A549 (cell line): ENCODE results near the gene ME2. TPM values are rescaled to one million over a fixed set of nuclear protein-coding genes. Genes with fewer than 3 reads are reported as not detected.

Experiments
- ATAC-seq, 2 experiments: fragments of 200-7000 bp in 1 of 2; fragments of >200 bp in 1 of 2; cut with Nextera tagmentation in 1 of 2; cut with Tn5 transposase in 1 of 2; 3 replicates each; pipeline versions ENCODE4 v1.8.0 to v1.9.1; 2018 to 2020; ENCODE audit warnings: mild to moderate bottlenecking in 1 of 2, moderate library complexity in 1 of 2
- CTCF ChIA-PET: fragments of 300-600 bp; sonication (Branson Sonifier 250); formaldehyde crosslinking; extraction: SDS; loops from one replicate; lab custom pipeline; 2021; ENCODE audit warnings: antibody characterized with exemption, inconsistent platforms; lab: Yijun Ruan, JAX
- POLR2A ChIA-PET: fragments of 350-600 bp; formaldehyde crosslinking; extraction: SDS; loops from one replicate; lab custom pipeline; 2021; ENCODE audit warnings: antibody characterized with exemption, inconsistent platforms; lab: Yijun Ruan, JAX
- DNase-seq, 2 experiments: peaks; one replicate each; pipeline versions ENCODE4 v3.0.0 to v3.0.0-alpha.2; 2011 to 2016; ENCODE audit warnings: low read depth in 1 of 2, low spot score in 1 of 2
- FAIRE-seq: peaks from 2 replicates; lab custom pipeline; 2011; peaks lifted over from hg19 to GRCh38; lab: Jason Lieb, UNC
- H3K27ac ChIP-seq, 2 experiments: fragments of >200 bp; sonication (Bioruptor Twin); formaldehyde crosslinking; 3 replicates each; pipeline ENCODE4 v1.5.1; 2016 to 2017
- H3K4me1 ChIP-seq: fragments of >200 bp; sonication (Bioruptor Twin); formaldehyde crosslinking; 3 replicates; pipeline ENCODE4 v1.6.1; 2016
- H3K4me2 ChIP-seq: fragments of >200 bp; sonication (Bioruptor Twin); formaldehyde crosslinking; 3 replicates; pipeline ENCODE4 v1.6.1; 2016
- H3K4me3 ChIP-seq: fragments of >200 bp; sonication (Bioruptor Twin); formaldehyde crosslinking; 3 replicates; pipeline ENCODE4 v1.5.1; 2016
- H3K9me3 ChIP-seq: fragments of >200 bp; sonication (Bioruptor Twin); formaldehyde crosslinking; 3 replicates; pipeline ENCODE4 v1.6.1; 2016
- CBX8 ChIP-seq: fragments of 200-600 bp; sonication (generic); IDR thresholded peaks from 2 replicates; pipeline ENCODE4 v1.6.1; 2016
- CHD2 ChIP-seq: fragments of 150-350 bp; IDR thresholded peaks from 2 replicates; pipeline ENCODE4 v1.6.1; 2014; ENCODE audit warnings: low read length; ENCODE audit not compliant: partially characterized antibody
- EHMT2 ChIP-seq: fragments of 200-600 bp; sonication (generic); IDR thresholded peaks from 2 replicates; pipeline ENCODE4 v1.6.1; 2016; ENCODE audit warnings: antibody characterized with exemption, low read depth, mild to moderate bottlenecking, moderate library complexity
- EP300 ChIP-seq, 2 experiments: fragments of >200 bp; sonication (Bioruptor Twin); formaldehyde crosslinking; IDR thresholded peaks; 2 replicates in 1 of 2; 3 replicates in 1 of 2; pipeline ENCODE4 v1.6.1; 2016 to 2017
- ESRRA ChIP-seq: fragments of 150-350 bp; IDR thresholded peaks from 2 replicates; pipeline ENCODE4 v1.6.1; 2014; ENCODE audit warnings: mild to moderate bottlenecking, low read length, borderline replicate concordance
- FOSL2 ChIP-seq, 2 experiments: fragments of 450-650 bp in 1 of 2; fragments of >200 bp in 1 of 2; sonication (Bioruptor Twin) in 1 of 2; formaldehyde crosslinking; IDR thresholded peaks; 2 replicates each; pipeline versions ENCODE4 v1.5.0 to v1.6.1; 2016 to 2020; ENCODE audit warnings: mild to moderate bottlenecking in 1 of 2, moderate library complexity in 1 of 2
- FOXS1 ChIP-seq: fragments of 250-450 bp; sonication (Bioruptor Pico); IDR thresholded peaks from 2 replicates; pipeline ENCODE4 v1.5.0; 2020; ENCODE audit warnings: mild to moderate bottlenecking, moderate library complexity
- HDAC2 ChIP-seq: fragments of 200-600 bp; sonication (generic); IDR thresholded peaks from 2 replicates; pipeline ENCODE4 v1.6.1; 2016
- HEYL ChIP-seq: fragments of 250-450 bp; sonication (Bioruptor Pico); IDR thresholded peaks from 2 replicates; pipeline ENCODE4 v1.8.0; 2021; ENCODE audit warnings: mild to moderate bottlenecking, moderate library complexity
- HOXB13 ChIP-seq: fragments of 250-450 bp; sonication (Bioruptor Pico); IDR thresholded peaks from 2 replicates; pipeline ENCODE4 v1.5.0; 2020; ENCODE audit warnings: low read depth, mild to moderate bottlenecking, moderate library complexity
- HOXB5 ChIP-seq: fragments of 250-450 bp; sonication (Bioruptor Pico); IDR thresholded peaks from 2 replicates; pipeline ENCODE4 v1.5.0; 2020; ENCODE audit warnings: mild to moderate bottlenecking, moderate library complexity
- JUN ChIP-seq, 2 experiments: fragments of >200 bp; sonication (Bioruptor Twin); formaldehyde crosslinking; IDR thresholded peaks; 2 replicates in 1 of 2; 3 replicates in 1 of 2; pipeline ENCODE4 v1.6.1; 2016 to 2017
- JUNB ChIP-seq: fragments of >200 bp; sonication (Bioruptor Twin); formaldehyde crosslinking; IDR thresholded peaks from 2 replicates; pipeline ENCODE4 v1.6.1; 2016
- MAX ChIP-seq: IDR thresholded peaks from 2 replicates; pipeline ENCODE4 v1.6.1; 2012
- NFE2L2 ChIP-seq: fragments of 150-350 bp; conservative IDR thresholded peaks from 2 replicates; pipeline ENCODE4 v1.6.1; 2014; ENCODE audit warnings: low read length
- NPAS2 ChIP-seq: fragments of 250-450 bp; sonication (Bioruptor Pico); IDR thresholded peaks from 2 replicates; pipeline ENCODE4 v1.8.0; 2022; ENCODE audit warnings: mild to moderate bottlenecking, moderate library complexity, borderline replicate concordance
- NR3C1 ChIP-seq: fragments of >200 bp; sonication (Bioruptor Twin); formaldehyde crosslinking; IDR thresholded peaks from 3 replicates; pipeline ENCODE4 v1.6.1; 2017
- RAD21 ChIP-seq, 2 experiments: fragments of >200 bp in 1 of 2; sonication (Bioruptor Twin) in 1 of 2; formaldehyde crosslinking in 1 of 2; IDR thresholded peaks in 1 of 2; conservative IDR thresholded peaks in 1 of 2; 2 replicates in 1 of 2; 3 replicates in 1 of 2; pipeline ENCODE4 v1.6.1; 2012 to 2018; ENCODE audit warnings: inconsistent platforms in 1 of 2
- RARB ChIP-seq: fragments of 250-450 bp; sonication (Bioruptor Pico); IDR thresholded peaks from 2 replicates; pipeline ENCODE4 v1.8.0; 2021; ENCODE audit warnings: mild to moderate bottlenecking, moderate library complexity
- RCOR1 ChIP-seq: fragments of 150-350 bp; IDR thresholded peaks from 2 replicates; pipeline ENCODE4 v1.6.1; 2014; ENCODE audit warnings: antibody characterized with exemption, low read length, low read depth
- REST ChIP-seq: fragments of 200-600 bp; sonication (generic); IDR thresholded peaks from 2 replicates; pipeline ENCODE4 v1.6.1; 2016; ENCODE audit warnings: antibody characterized with exemption, mild to moderate bottlenecking, moderate library complexity
- RFX5 ChIP-seq: fragments of 450-650 bp; IDR thresholded peaks from 2 replicates; pipeline ENCODE4 v1.7.1; 2014; ENCODE audit warnings: antibody characterized with exemption, mild to moderate bottlenecking, moderate library complexity
- RNF2 ChIP-seq: fragments of 200-600 bp; sonication (generic); IDR thresholded peaks from 2 replicates; pipeline ENCODE4 v1.6.1; 2016; ENCODE audit warnings: low read depth, mild to moderate bottlenecking, antibody characterized with exemption, moderate library complexity, borderline replicate concordance
- USF2 ChIP-seq: fragments of 450-650 bp; IDR thresholded peaks from 2 replicates; pipeline ENCODE4 v1.6.1; 2014; ENCODE audit warnings: antibody characterized with exemption
- ZC3H11A ChIP-seq: fragments of 450-650 bp; IDR thresholded peaks from 2 replicates; pipeline ENCODE4 v1.6.1; 2014; ENCODE audit warnings: antibody characterized with exemption, mild to moderate bottlenecking
- ZNF302 ChIP-seq: fragments of 250-450 bp; sonication (Bioruptor Pico); IDR thresholded peaks from 2 replicates; pipeline ENCODE4 v1.9.0; 2021; ENCODE audit warnings: inconsistent platforms, mild to moderate bottlenecking, moderate library complexity
- WGBS: methylation state at CpG from one replicate; pipeline ENCODE4 v1.1.6; 2017; ENCODE audit errors: missing lambda C conversion rate; 5-methylcytosine and 5-hydroxymethylcytosine counted together
- polyA plus RNA-seq, 4 experiments: library from polyadenylated mRNA; depleted of rRNA in 3 of 4; stranded (reverse); fragments of >200 nt; fragmentation: RNase III in 1 of 4; extraction: RNeasy Plus Mini Kit Qiagen cat#74134 plus additional on column Dnase treatment in 1 of 4; gene quantifications; 2 replicates in 3 of 4; 3 replicates in 1 of 4; pipeline ENCODE4 v1.2.3, GENCODE V29; 2011 to 2017

Gene ME2
- polyA plus RNA-seq, 2 of the 4 experiments (the other 2 are of a cell fraction), result 46.8 to 88.0 TPM

- Histone ChIP-seq H3K4me3 (no peak overlapping the region), H3K4me1 (peaks cover 12% of the 10 kb centered on the region), H3K27ac (no peak overlapping the region), H3K9me3 (no peaks in the 10 kb centered on the region), H3K4me2 (no peak overlapping the region)
- ATAC-seq (no peak), FAIRE-seq (no peak), DNase-seq (no peak)
- CTCF ChIA-PET, result interaction anchor here (1.0 to 2.0 kb wide), 4 partner anchors 8 to 20 kb away, joined by 3 to 6 read pairs (median 4); no protein-coding TSS in a partner anchor
- POLR2A ChIA-PET, result no interaction called here
- WGBS, result 75% methylated on average over 2 of the region's 2 CpGs
- TF ChIP-seq USF2, result no peak
- no peak for TF ChIP-seq HDAC2
- no peak for TF ChIP-seq NR3C1
- TF ChIP-seq CHD2, result no peak
- no peak for TF ChIP-seq EP300 (IDR thresholded peaks at IDR 0.05)
- TF ChIP-seq CBX8, result no peak
- TF ChIP-seq RARB, result no peak
- TF ChIP-seq MAX, result no peak
- TF ChIP-seq RAD21 (conservative IDR thresholded peaks at IDR 0.05 in 1 of 2, IDR thresholded peaks at IDR 0.05 in 1 of 2), result no peak
- no peak for TF ChIP-seq ESRRA
- TF ChIP-seq REST, result no peak
- no peak for TF ChIP-seq HOXB5
Observed at GRCh38 chr18:50839341-50839740, 39.6 kb upstream of the ME2 start.

- no peak for TF ChIP-seq ZC3H11A
- no peak for TF ChIP-seq JUNB
- no peak for TF ChIP-seq JUN (IDR thresholded peaks at IDR 0.05)
- TF ChIP-seq HOXB13 (CRISPR knock-in tag), result no peak
- no peak for TF ChIP-seq NPAS2 (CRISPR knock-in tag)
- TF ChIP-seq RCOR1, result no peak
- no peak for TF ChIP-seq EHMT2
- no peak for TF ChIP-seq HEYL (CRISPR knock-in tag)
- TF ChIP-seq RNF2, result no peak
- no peak for TF ChIP-seq ZNF302 (CRISPR knock-in tag)
- no peak for TF ChIP-seq NFE2L2
- no peak for TF ChIP-seq RFX5
- TF ChIP-seq FOSL2 (IDR thresholded peaks at IDR 0.05), result no peak
- TF ChIP-seq FOSL2 (CRISPR knock-in tag; IDR thresholded peaks at IDR 0.05), result no peak
- no peak for TF ChIP-seq FOXS1 (CRISPR knock-in tag)
- no peak for TF ChIP-seq NR3C1
- Histone ChIP-seq H3K9me3 (no peaks in the 10 kb centered on the region), H3K4me1 (peaks cover 19% of the 10 kb centered on the region), H3K4me3 (no peak overlapping the region), H3K4me2 (no peak overlapping the region), H3K27ac (no peak overlapping the region)
- no peak for DNase-seq
- 88% methylated on average over 3 of the region's 3 CpGs for WGBS
- FAIRE-seq, result no peak
- ChIA-PET POLR2A (no interaction called here), CTCF (interaction anchor here (1.0 to 2.2 kb wide), 4 partner anchors 17 to 27 kb away, joined by 3 to 5 read pairs (median 4); no protein-coding TSS in a partner anchor)
- ATAC-seq, result no peak; a peak in 1 of 6 replicates
Observed at GRCh38 chr18:50839996-50840395, 38.9 kb upstream of the ME2 start.
